HEK293 (cell line): ENCODE measurements around the gene DNTTIP2.

Experiments
- RBAK ChIP-seq: fragments of 450-650 bp; formaldehyde crosslinking; IDR thresholded peaks from 2 replicates; pipeline ENCODE4 v1.5.1; 2016; ENCODE audit warnings: missing biosample characterization, missing genetic modification characterization
- ZNF248 ChIP-seq: fragments of 450-650 bp; formaldehyde crosslinking; IDR thresholded peaks from 2 replicates; pipeline ENCODE4 v1.5.1; 2017; ENCODE audit warnings: missing biosample characterization, missing genetic modification characterization
- ZNF274 ChIP-seq, 2 experiments: fragments of 200-500 bp in 1 of 2; fragments of 450-650 bp in 1 of 2; sonication (Bioruptor generic) in 1 of 2; formaldehyde crosslinking in 1 of 2; IDR thresholded peaks; 2 replicates each; pipeline versions ENCODE4 v1.5.1 to v1.6.1; 2014 to 2016; ENCODE audit warnings: borderline replicate concordance in 1 of 2, inconsistent platforms in 1 of 2, low read length in 1 of 2, missing biosample characterization in 1 of 2, missing genetic modification characterization in 1 of 2
- ZNF777 ChIP-seq: fragments of 450-650 bp; formaldehyde crosslinking; IDR thresholded peaks from 2 replicates; pipeline ENCODE4 v1.5.1; 2017; ENCODE audit warnings: missing biosample characterization, missing genetic modification characterization, borderline replicate concordance
- TF ChIP-seq, protein P1 (sequence below): fragments of 450-650 bp; formaldehyde crosslinking; IDR thresholded peaks from 2 replicates; pipeline ENCODE4 v1.5.1; 2016; ENCODE audit warnings: missing biosample characterization, missing genetic modification characterization
- TF ChIP-seq, protein P2 (sequence below): fragments of 450-650 bp; IDR thresholded peaks from 2 replicates; pipeline ENCODE4 v1.5.1; 2018; ENCODE audit warnings: missing biosample characterization, missing genetic modification characterization
- TF ChIP-seq, protein P3 (sequence below): fragments of 450-650 bp; formaldehyde crosslinking; IDR thresholded peaks from 2 replicates; pipeline ENCODE4 v1.5.1; 2016; ENCODE audit warnings: missing biosample characterization, missing genetic modification characterization
- TF ChIP-seq, protein P4 (sequence below): fragments of 450-650 bp; formaldehyde crosslinking; IDR thresholded peaks from 2 replicates; pipeline ENCODE4 v1.5.1; 2016; ENCODE audit warnings: missing biosample characterization, missing genetic modification characterization

DNA sequence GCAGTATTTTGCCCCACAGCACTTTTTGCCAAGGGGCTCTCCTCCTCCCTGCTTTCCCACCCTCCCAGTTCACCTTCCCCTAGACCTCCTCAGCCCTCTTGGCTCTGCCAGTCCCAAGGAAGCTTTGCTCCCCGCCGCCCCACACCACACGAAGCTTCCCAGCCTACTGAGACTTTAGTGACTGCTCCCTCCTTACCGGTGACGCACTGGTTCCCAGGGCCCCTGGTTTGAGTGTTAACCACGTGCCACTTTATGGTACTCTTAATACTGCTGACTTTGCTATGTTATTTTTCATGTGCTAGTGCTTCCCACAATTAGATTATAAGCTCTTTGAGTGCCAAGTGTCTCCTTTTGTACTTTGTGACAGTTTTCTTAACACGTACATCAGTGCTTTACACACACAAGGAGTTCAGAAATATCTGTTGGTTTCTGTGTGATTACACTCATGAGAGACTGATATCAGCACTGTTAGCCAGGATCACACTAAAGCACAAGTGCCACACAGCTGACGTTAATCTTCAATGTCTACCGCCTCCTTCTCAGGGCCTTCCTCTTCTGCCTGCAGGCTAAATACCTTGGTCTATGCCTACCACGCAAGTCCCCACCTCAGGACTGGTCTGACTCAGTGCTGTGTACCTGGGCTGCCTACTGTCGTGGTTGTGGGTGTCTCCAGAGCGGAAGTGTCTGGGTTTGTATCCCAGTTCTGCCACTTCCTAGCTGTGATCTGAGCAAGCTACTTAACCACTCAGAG lies 61.0 kb downstream of the DNTTIP2 start:
- TF ChIP-seq, protein P1, sequence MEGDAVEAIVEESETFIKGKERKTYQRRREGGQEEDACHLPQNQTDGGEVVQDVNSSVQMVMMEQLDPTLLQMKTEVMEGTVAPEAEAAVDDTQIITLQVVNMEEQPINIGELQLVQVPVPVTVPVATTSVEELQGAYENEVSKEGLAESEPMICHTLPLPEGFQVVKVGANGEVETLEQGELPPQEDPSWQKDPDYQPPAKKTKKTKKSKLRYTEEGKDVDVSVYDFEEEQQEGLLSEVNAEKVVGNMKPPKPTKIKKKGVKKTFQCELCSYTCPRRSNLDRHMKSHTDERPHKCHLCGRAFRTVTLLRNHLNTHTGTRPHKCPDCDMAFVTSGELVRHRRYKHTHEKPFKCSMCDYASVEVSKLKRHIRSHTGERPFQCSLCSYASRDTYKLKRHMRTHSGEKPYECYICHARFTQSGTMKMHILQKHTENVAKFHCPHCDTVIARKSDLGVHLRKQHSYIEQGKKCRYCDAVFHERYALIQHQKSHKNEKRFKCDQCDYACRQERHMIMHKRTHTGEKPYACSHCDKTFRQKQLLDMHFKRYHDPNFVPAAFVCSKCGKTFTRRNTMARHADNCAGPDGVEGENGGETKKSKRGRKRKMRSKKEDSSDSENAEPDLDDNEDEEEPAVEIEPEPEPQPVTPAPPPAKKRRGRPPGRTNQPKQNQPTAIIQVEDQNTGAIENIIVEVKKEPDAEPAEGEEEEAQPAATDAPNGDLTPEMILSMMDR, result no peak
- TF ChIP-seq ZNF274 (IDR thresholded peaks at IDR 0.05; ENCODE audit: low read length), result no peak
- no peak for TF ChIP-seq ZNF274 (tag by site-specific recombination; IDR thresholded peaks at IDR 0.05; ENCODE audit: borderline replicate concordance)
- TF ChIP-seq, protein P2, sequence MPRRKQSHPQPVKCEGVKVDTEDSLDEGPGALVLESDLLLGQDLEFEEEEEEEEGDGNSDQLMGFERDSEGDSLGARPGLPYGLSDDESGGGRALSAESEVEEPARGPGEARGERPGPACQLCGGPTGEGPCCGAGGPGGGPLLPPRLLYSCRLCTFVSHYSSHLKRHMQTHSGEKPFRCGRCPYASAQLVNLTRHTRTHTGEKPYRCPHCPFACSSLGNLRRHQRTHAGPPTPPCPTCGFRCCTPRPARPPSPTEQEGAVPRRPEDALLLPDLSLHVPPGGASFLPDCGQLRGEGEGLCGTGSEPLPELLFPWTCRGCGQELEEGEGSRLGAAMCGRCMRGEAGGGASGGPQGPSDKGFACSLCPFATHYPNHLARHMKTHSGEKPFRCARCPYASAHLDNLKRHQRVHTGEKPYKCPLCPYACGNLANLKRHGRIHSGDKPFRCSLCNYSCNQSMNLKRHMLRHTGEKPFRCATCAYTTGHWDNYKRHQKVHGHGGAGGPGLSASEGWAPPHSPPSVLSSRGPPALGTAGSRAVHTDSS, result no peak
- TF ChIP-seq ZNF248 (tag by site-specific recombination), result no peak
- TF ChIP-seq, protein P3, sequence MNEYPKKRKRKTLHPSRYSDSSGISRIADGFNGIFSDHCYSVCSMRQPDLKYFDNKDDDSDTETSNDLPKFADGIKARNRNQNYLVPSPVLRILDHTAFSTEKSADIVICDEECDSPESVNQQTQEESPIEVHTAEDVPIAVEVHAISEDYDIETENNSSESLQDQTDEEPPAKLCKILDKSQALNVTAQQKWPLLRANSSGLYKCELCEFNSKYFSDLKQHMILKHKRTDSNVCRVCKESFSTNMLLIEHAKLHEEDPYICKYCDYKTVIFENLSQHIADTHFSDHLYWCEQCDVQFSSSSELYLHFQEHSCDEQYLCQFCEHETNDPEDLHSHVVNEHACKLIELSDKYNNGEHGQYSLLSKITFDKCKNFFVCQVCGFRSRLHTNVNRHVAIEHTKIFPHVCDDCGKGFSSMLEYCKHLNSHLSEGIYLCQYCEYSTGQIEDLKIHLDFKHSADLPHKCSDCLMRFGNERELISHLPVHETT (tag by site-specific recombination), result no peak
- TF ChIP-seq RBAK, result no peak
- TF ChIP-seq, protein P4, sequence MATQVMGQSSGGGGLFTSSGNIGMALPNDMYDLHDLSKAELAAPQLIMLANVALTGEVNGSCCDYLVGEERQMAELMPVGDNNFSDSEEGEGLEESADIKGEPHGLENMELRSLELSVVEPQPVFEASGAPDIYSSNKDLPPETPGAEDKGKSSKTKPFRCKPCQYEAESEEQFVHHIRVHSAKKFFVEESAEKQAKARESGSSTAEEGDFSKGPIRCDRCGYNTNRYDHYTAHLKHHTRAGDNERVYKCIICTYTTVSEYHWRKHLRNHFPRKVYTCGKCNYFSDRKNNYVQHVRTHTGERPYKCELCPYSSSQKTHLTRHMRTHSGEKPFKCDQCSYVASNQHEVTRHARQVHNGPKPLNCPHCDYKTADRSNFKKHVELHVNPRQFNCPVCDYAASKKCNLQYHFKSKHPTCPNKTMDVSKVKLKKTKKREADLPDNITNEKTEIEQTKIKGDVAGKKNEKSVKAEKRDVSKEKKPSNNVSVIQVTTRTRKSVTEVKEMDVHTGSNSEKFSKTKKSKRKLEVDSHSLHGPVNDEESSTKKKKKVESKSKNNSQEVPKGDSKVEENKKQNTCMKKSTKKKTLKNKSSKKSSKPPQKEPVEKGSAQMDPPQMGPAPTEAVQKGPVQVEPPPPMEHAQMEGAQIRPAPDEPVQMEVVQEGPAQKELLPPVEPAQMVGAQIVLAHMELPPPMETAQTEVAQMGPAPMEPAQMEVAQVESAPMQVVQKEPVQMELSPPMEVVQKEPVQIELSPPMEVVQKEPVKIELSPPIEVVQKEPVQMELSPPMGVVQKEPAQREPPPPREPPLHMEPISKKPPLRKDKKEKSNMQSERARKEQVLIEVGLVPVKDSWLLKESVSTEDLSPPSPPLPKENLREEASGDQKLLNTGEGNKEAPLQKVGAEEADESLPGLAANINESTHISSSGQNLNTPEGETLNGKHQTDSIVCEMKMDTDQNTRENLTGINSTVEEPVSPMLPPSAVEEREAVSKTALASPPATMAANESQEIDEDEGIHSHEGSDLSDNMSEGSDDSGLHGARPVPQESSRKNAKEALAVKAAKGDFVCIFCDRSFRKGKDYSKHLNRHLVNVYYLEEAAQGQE (tag by site-specific recombination), result no peak
- TF ChIP-seq ZNF777 (tag by site-specific recombination), result no peak
